CD4-positive, alpha-beta T cell treated with Interleukin-1 beta for 1 hour (primary cell): ENCODE measurements around the gene RNF175.

Experiments
- DNase-seq, 2 donors: peaks; one replicate each; pipeline ENCODE4 v3.0.0-alpha.2; 2020 to 2022

RNF175 gene

DNA sequence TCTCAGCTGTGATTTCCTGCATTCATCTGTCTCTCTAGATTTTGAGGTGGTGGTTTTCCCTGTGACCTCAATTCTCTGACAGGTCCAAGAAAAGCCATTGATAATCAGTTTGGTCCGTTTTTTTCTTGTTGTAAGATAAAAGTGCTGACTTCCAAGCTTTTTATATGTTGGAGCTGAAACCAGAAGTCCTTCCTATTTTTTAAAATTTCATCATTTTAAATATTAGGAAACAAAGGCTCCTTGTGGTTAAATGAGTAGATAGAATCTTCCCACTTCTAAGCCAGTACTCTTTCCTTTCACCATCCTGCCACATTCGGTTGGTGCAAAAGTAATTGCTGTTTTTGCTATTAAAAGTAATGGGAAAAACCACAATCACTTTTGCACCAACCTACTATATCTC, 18.3 kb downstream of the RNF175 start:
- no peak for DNase-seq

DNA sequence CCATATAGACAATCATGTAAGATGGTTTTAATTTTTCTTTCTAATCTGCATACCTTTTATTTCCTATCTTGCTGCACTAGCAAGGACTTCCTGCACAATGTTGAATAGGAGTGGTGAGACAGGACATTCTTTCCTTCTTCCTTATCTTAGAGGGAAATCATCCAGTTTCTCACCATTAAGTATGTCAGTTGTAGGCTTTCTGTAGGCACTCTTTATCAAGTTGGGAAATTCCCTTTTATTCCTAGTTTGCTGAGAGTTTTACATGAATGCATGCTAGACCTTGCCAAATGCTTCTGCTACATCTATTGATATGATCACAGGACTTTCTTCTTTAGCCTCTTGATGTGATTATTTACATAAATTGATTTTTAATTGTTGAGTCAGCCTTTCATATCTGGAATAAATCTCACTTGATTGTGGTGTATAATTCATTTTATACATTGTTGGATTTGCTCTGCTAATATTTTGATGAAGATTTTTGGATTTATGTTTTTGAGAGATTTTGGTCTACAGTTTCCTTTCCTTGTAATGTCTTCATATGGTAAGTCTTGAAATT, 23.8 kb downstream of the RNF175 start:
- DNase-seq = no peak

DNA sequence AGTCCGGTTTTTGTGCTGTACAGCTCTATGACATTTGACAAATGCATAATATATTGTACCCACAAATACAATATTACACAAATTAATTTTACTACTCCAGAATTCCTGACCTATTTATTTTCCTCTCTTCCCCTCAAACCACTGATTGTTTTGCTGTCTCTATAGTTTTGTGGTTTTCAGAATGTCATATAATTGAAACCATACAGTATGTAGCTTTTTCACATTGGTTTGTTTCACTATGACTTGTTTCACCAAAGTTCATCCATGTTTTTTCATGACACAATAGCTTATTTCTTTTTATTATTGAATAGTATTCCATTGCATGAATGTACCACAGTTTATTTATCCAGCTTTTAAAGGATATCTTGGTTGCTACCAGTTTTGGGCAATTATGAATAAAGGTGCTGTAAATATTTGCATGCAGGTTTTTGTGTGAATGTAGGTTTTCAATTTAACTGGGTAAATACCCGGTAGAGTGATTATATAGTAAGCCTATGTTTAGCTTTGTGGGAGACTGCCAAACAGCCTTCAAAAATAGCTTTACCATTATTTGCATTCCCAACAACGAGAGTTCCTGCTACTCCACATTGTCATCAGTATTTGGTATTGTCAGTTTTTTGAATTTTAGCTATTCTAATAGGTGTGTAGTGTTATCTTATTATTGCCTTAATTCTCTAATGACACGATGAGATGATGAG, 25.9 kb downstream of the RNF175 start:
- no peak for DNase-seq

DNA sequence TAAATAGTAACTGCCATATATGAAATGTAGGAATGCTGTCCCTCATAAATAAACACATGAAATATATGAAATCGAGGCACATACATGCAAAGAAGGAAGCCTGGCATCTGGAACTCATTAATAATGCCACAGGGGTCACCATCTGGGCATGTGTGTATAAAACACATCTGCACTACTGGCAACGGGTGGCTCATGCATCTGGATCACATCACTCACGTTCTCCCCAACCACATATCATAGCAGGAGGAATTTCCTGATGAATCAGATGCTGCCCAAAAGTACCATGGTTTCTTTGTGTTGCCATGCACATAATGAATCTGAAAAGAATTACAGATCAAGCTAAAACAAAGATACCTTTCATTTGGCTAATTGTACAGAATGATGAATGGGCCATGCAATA, 28.6 kb downstream of the RNF175 start:
- no peak for DNase-seq

DNA sequence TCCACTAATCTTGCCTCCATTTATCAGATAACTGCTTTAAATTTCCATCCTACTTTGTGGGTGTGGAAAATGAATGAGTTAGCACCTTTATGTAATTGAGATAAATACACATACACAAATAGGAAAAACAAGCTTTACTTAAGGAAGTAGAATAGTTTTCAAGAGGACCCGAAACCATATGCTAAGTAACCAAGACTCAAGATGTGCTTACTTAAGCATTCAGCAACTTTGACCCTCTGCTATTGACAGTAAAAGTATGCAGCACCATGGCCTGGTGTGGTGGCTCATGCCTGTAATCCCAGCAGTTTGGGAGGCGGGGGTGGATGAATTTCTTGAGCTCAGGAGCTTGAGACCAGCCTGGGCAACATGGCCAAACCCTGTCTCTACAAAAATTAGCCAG, 29.9 kb downstream of the RNF175 start:
- DNase-seq = no peak

DNA sequence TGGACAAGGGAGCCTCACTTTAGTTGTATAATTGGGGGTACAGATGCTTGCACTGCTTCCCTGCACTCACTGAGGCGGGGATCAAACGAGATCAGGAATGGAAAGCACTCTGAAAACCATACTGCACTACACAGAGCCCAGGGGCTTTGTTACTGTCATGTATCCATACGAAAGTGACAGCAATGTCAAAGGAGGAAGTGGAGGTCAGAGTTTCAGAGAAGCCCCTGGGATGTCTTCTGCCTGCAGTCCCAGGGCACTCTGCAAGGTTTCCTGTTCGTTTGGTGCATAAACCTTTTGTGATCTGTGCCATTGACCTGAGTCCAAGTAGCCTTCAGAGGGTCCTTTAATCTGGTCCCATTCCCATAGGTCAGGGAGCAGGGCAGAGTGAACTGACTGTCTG, 31.2 kb downstream of the RNF175 start:
- DNase-seq = no peak

DNA sequence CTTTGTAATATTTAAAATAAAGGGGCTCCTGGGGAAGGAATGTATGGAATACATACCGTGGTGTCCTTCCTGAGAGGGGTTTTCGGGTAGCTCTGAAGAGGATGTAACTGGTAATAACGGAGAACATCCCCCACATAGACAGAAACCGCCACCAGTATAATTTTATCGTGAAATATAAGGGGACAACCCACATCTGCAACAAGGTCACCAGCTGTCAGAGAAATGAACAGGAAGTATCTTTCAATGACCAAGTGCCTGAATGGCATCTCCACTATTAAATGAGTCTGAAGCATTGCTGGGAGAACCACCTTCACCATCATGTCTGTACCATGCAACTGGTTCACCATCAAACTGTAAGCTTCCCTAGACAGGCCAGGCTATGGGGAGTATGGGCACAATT, 31.7 kb downstream of the RNF175 start:
- DNase-seq = no peak

DNA sequence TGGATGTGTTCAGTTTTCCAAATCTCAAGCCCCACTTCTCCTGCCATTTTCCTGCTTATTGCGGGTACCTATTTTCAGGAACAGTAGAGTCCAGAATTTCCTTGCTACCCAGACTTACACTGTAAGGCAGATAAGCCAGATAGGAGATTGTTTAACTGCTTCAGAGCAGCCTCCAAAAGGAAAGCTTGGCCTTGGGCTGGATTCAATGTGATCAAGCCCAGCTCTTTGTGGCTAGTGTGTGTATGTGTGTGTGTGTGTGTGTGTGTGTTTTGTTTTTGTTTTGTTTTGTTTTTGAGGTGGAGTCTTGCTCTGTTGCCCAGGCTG, 34.0 kb downstream of the RNF175 start:
- DNase-seq = no peak

DNA sequence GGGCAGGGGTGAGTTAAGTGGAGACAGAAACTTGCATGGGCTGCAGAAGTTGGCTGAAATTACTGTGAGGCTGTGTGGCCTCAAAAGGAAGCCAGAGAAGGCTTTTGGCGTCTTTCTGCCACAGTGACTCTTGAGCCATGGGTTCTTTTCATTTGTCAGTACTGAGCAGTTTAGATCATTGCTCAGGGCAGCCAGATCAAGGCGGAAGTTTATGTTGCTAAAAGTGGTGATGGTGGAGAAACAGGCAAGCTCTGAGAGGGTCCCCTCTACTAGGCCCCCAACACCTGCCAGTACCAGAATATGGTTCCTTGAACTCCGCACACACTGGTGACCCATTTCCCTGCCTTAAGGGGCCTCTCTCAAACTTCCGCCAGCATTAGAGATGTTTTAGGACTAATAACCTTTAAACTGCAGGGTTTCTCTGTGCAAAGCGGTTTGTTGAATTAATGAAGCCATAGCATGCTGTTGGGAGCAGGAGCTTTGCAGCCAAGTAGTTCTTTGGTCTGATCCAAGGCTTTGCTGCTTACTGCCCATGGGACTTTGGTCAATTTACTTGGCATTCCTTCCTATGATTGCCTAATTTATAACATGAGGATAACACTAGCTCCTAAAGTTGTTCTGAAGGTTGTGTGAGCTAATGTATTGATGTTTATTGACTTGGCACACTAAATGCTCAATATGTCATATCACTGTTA, 34.5 kb downstream of the RNF175 start:
- no peak for DNase-seq

DNA sequence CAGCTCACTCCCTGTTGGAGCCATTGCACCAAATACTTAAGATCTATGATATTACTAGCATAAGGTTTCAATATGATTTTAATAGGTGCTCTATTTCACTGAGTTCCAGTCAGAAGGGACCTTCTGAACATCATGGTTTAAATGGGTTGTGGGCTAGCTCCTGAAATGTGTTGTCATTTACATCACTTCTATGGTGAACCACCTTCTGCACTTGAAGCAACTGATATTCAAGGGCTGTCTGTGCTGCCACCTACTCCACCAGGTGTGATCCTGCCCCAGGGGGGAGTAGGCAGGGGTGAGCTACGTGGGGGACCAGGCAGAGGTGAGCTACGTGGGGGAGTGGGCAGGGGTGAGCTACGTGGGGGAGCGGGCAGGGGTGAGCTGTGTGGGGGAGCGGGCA, 35.2 kb downstream of the RNF175 start:
- DNase-seq = no peak

DNA sequence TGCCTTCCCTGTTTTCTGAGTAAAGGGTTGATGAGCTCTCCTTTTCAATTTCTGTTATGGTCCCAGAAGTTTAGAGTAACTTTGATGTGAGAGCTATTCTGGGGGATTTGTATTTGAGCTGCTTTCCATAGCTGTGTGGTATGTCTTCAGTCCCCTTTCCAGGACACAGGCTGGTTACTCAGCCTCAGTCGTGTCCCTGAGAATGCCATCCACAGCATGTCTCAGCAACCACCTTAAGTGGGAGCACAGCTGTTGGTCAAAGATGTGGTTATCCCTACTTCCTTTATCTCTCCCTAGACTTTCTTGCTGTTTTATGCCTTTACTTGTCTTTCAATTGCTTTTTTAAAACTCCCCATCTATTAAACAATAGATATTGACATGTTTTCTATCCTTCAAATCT, 37.8 kb downstream of the RNF175 start:
- no peak for DNase-seq

DNA sequence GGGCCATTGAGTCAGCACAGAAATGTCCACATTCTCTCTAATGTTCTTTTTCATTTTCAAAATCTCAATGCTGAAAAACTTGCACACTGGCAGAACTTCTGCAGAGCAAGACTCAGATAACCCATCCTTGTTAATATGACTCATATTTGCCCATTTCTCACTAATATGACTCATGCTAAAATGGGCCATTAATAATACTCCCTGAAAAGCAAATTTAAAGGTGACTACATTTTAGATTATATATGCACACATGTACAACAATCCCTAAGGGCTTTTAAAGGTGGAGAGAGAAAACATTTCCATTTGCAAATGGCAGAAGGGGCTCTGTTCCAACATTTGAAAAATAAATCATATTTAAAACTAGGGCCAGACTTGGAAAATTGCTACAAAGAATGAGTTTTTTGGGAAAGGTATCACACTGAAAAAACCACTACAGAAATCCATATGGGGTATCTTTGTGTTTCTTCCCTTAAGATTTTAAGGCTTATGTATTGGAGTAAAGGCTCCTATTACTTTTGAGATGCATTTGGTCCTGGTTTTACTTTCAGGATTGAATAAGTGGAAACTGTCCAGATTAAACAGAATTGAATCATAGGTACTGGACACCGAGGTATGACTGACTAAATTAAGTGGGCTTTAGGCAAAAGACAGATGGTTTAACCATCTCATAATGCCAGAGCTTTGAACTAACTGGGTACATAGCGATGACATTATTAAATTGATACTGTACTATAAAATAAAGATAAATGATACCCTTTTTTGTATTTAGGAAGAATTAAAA, 45.8 kb downstream of the RNF175 start:
- DNase-seq = no peak

DNA sequence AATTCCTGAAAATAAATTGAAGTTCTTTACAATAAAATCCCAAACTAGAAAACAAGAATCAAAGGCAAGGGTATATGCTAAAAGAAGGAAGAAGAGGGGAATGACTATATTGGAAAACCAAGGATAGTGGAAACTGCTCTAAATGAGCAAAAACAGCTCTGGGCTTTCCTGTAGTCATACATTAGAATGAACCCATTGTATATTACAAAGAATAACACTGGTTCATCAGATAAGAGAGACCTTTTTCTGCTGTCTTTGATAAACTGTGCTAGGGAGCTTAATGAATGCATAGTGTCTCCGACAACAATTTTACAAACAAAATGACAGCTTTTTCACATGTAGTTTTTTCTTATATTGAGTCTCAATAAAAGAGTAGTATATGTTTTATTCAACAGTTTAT, 49.1 kb downstream of the RNF175 start:
- no peak for DNase-seq

DNA sequence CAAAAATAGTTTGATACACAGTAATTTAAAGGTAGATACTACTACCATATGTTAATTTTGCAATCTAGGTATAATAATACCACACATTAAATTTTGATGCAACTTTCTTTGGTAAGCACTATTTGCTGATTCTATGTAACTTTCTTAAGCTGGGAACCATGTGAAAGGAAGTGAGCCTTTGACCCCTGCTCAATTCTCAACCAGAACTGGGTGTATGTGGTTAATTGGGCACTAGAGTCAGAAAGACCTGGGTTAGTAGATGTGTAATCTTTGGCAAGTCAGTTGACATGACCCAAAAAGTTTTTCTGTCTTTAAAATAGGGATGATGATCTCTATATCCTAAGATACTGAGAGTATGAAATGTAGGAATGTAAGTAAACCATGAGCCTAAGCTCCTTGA, 53.3 kb downstream of the RNF175 start:
- no peak for DNase-seq

DNA sequence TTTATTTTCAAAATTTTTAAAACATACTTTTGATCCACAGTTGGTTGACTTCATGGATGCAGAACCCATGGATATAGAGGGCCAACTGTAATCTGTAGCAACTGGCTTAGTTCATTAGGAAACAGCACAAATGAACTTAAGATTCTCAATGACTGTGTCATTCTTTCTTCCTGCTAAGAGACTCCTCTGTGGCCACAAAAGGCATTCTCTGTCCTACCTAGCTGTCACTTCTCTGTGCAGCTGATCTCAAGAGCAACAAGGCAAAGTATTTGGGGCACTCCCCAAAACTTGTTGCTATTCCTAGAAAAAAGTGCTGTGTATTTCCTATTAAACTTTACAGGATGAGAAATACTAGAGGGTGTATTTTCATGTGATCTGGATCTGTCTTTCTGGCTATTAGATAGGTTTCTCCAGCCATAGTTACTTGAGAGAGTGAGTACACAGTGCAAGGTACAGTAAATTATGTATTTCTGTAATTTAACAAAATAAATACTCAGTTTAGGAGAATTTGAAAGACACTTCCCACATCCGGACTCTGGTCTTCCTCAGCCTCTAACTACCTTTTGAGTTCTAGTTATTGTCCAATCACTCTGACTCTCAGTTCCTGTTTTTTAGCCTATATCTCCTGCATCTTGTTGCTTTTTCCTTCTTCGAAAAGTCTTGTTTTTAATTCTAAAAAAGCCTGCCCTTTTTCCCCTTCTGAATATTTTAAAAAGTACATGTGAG, 53.9 kb downstream of the RNF175 start:
- no peak for DNase-seq

DNA sequence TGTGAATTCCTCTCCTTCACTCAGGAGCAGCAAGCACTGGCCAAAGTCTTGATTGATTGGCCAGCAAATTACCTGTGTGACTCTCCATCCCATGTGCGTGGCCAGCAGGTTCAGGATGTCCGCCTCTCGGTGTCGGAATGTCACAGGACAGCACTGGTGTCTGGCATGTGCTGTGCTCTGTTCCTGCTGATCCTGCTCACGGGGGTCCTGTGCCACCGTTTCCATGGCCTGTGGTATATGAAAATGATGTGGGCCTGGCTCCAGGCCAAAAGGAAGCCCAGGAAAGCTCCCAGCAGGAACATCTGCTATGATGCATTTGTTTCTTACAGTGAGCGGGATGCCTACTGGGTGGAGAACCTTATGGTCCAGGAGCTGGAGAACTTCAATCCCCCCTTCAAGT, 55.3 kb downstream of the RNF175 start:
- no peak for DNase-seq

DNA sequence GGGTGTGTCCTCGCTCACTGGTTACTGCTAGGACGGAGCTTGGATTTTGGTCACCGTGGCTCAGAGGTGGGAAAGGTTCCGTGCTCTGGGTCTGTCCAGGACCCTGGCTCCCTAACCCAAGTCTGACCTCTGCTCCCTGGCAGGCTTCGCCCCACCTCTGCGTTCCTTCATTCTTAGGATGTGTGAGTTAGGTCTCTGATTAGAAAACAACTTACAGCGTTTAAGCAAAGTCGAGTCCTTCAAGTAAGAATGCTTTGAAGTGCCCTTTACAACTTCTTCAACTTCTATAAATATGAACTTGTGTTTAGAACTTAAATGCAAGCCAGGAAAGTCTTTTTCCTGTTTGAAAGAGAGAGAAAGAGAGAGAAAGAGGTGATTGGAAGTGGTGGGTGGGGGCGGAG, 74.9 kb downstream of the RNF175 start:
- no peak for DNase-seq

DNA sequence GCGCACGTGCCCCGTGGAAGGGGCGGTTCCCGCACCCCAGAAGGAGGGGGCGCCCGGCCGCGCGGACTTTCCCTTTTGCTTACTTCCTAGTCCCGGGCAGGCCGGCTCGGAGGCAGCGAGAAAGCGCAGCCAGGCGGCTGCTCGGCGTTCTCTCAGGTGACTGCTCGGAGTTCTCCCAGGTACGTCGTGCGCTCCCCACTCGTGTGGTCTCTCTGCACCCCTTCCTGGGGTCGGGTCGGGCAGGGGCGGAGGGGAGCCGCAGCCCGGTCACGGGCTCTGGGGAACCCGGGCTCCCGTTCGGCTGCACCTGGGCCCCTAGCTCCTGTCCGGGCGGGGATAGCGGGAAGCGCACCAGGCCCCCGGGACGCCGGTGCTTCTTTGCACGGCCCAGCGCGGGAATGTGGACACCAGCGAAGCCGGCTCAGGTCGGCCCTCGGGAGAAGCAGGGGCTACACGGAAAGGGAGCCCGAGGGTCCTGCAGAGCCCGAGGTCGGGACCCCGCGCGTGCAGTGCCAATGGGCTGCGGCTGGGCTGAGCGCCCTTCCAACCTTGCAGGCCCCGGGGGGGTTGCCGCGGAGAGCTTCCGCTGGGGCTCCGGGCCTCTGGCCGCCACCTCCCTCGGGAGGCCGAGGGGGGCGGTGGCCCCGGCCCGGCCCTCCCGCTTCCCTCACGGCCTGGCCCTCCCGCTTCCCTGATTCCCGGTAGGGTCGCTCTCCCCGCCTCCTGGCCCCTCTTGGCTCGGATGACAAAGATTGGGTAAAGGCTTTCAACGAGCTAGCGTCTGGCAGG, 75.4 kb downstream of the RNF175 start, which contains the start of gene TLR2:
TLR2 (plus strand) TSS at position 99 of the 789 bp plus-strand sequence. CDS start 18,628 bp downstream, outside the sequence.
- DNase-seq = peak; percentile 64 to 81

DNA sequence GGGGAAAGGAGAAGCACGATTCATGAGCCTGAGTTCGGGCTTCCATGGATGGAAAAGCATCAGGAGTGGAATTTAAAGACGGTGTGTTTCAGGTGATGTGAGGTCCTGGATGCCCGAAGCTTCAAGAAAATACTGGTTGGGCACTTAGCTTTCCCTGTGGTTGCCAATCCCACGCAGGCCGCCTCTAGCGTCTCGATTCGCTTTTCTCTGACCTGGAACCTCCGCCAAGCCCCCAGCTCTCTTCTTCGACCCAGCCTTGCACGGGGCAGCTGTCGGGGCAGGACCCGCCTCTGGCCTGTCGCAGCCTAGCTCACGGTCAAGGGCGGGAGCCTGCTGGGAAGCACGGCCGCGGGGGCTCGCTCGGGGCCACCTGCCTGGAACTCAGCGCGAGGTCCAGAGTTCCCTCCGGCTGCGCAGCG, 76.1 kb downstream of the RNF175 start:
- no peak for DNase-seq

DNA sequence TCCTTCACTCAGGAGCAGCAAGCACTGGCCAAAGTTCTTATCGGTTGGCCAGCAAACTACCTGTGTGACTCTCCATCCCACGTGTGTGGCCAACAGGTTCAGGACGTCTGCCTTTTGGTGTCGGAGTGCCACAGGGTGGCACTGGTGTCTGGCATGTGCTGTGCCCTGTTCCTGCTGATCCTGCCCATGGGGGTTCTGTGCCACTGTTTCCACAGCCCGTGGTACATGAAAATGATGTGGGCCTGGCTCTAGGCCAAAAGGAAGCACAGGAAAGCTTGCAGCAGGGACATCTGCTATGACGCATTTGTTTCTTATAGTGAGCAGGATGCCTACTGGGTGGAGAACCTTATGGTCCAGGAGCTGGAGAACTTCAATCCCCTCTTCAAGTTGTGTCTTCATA, 80.3 kb downstream of the RNF175 start:
- DNase-seq = peak in 1 of 2 donors; percentile 48

DNA sequence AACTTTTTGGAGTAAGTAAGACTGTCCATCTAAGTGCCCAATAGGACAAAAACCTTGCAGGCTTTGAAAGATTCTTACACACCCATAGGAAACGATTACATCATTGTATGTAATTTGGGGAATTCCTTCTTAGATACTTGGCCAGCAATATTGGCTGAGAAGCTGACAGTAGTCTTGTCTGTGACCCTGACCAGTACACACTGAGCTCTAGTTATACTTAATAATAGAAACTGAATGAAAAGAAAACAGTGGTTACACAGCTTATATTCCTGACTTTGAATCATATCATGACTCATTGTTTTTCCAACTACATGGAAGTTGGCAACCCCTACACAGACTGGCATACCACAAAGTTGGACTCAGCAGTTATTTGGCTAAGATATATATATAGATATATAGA, 82.8 kb downstream of the RNF175 start:
- DNase-seq = peak in 1 of 2 donors; percentile 6

DNA sequence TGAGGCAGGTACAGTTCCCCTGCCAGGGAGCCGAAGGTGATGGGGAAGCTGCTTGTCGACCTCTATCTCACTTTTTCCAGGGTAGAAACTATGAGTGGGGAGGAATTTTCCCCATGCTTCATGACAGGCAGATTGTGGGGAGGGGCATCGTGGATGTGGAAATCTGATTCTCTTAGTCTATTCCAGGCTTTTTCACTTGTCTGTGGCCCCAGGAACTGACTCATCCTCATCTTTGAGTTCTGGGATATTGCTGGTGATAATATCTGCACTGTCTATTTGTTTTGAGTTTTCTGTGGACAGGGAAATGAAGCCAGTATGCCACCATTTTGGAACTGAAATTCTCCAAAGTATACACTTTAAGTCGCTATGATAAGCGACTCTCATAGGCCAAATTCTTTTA, 83.3 kb downstream of the RNF175 start:
- no peak for DNase-seq
